Activated CD4-positive, CD25-positive, alpha-beta regulatory T cell treated with anti-CD3 and anti-CD28 coated beads, Interleukin-2, amount 50 U/mL, for 72 hours (primary cell): ENCODE measurements around the gene PRKACA.
"Not testable (repeated sequence)": the region's sequence is repeated elsewhere in the genome, so short reads cannot be mapped to it uniquely, and the experiment has no call there.

Source experiments
- DNase-seq: peaks from one replicate; pipeline ENCODE4 v3.0.0; 2021

Gene PRKACA

DNA sequence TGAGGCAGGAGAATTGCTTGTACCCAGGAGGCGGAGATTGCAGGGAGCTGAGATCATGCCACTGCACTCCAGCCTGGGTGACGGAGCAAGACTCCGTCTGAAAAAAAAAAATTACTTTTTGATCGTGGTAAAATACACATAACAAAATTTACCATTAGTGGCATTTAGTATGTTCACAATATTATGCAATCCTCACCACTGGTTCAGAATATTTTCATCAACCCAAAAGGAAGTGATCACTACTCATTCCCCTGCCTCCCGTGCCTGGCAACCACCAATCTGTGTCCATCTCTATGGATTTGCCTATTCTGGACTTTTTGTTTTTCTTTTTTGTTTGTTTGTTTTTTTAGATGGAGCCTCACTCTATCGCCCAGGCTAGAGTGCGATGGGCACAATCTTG, 54.5 kb downstream of the PRKACA start:
- DNase-seq: no peak

DNA sequence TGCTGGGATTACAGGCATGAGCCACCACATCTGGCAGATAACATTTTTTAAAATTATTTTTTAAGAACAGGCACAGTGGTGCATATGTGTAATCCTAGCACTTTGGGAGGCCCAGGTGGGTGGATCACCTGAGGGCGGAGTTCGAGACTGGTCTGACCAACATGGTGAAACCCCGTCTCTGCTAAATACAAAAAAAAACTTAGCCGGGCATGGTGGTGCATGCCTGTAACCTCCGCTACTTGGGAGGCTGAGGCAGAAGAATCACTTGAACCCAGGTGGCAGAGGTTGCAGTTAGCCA, 55.1 kb downstream of the PRKACA start:
- DNase-seq: no peak

DNA sequence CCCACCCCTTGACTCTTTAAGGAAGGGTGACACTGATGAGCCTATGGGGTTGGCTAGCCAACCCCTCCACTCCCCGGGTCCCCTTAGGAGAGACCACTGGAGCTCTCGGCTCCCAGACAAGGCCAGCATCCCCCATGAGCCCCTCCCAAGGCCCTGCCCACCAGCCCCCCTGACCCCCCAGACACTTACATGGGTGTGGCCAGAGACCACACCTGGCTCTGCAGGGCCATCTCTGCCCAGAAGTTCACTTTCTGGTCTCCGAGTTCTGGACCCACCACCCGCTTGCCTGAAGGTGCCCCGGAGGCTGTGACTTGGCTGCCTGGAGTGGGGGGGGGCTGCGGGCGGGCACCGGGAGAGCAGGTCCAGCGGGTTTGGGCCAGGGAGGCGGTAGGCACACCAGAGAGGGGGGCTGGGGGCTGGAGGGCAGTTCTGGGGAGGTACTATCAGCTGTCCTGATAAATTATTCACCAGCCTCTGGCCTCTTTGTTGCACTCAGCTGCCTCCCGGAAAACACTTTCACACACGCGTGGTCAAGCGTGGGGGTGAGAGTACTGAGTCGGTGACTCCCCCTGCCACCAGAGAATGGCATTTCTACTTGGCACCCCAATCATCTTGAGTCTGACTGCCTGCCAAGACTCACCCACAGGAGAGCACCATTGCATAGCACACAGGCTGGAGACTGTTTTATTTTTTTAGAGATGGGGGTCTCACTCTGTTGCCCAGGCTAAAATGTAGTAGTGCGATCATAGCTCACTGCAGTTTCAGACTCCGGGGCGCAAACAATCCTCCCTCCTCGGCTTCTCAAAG, 55.6 kb downstream of the PRKACA start, which contains the start of gene PALM3:
Gene PALM3, minus strand, starts transcription at position 326 of the 807 bp plus-strand sequence. Its CDS starts 96 bp downstream, at position 230.
- DNase-seq: no peak

DNA sequence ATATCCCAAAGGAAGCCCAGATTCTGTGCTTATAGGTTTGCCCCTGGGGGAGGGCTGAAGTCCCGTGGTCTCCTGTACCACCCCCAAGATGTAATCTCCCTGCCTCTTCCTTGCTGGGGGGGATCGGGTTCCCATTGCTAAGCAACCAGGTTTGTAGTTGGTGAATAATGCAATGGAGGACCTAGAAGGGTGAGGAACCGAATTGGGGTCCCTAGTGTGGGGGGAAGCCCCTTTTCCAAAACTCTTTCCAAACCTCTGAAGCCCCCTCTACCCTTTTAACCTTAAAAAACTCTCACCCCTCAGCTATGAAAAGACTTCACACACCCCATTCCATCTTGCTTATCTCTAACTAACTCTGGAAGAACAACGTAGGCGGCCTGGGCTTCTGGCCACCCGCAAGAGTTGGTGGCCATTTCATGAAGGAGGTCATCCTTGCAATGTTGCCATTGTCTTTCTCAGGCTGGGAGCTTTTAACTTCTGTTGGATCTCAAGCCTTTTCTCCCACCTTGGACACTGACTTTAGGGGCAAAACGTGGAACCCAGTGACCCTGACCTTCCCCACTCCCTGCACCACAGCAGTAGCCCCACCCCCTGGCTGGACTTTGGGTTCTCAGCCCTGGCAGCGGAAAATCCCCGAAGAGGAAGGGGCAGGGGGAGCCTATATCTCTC, 56.3 kb downstream of the PRKACA start:
- no peak for DNase-seq

DNA sequence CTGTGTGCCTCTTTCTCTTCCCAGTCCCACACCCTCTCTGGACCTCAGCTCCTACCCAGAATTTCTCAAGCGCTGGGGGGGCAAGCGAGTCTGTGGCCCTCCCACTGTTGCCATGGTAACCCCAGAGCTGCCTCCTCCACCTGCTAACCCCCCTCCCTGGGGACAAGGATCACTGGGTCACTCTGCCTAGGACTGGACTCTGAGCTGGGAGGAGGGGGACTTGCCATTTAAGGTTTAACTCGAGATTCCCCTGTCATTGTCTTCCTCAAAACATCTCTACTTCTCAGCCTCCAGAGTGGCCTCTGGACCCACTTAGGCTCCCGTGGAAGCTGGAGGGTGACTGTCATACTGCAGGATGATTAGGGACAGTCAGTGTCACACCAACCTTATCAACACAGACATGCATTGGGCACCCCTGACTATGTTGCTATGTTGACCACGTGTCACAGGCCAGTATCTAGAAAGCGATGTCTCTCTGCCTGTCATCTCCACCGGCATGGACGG, 57.9 kb downstream of the PRKACA start:
- no peak for DNase-seq

DNA sequence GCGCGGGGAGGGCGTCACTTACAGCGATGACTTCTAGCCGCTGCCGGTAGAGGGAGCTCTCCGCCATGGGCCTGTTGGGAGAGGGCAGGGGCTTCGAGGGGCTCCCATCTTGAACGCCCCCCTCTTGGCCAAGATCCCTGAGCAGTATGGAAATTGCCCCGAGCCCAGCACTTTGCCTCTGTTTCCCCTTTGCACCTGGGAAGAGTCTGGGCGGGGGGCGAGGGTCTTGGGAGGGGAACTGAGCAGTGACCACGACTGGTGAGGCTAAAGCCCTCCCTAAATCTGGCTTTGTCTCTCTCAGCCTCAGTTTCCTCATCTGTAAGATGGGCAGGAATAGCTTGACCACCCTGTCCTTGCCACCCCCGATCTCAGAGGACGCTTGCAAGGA, 58.5 kb downstream of the PRKACA start:
- DNase-seq: peak; percentile 48

DNA sequence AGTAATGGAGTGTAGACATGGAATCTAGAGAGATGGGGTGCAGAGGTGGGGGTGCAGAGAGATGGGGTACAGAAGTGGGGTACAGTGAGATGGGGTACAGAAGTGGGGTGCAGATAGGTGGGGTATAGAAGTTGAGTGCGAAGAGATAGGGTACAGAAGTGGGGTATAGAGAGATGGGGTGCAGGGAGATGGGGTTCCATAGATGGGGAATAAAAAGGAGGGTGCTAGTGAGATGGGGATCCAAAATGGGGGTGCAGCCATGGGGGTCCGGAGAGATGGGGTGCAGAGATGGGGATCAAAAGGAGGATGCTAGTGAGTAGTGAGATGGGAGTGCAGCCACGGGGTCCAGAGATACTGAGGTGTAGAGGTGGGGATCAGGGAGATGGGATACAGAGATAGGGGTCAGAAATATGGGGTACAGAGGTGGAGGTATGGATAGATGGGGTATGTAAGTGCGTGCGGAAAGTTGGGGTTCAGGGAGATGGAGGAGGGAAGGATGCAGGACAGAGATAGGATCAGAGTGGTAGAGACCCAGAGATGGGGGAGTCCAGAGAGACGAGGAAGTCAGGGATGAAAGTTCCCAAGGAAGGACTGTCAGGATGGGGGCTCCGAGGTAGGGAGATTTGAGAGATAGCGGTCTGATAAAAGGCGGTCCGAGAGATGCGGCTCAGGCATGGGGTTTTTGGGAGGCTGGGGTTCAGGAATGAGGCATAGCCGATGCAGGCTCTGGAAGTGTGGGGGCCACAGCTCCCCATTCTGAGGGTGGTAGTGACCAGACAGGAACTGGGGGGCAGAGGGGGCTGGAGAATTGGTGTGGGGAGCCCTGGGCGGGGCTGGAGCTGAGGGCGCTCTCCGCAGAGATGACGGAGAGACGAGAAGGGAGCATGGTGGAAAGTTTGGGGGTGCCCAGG, 59.1 kb downstream of the PRKACA start:
- DNase-seq: no peak

DNA sequence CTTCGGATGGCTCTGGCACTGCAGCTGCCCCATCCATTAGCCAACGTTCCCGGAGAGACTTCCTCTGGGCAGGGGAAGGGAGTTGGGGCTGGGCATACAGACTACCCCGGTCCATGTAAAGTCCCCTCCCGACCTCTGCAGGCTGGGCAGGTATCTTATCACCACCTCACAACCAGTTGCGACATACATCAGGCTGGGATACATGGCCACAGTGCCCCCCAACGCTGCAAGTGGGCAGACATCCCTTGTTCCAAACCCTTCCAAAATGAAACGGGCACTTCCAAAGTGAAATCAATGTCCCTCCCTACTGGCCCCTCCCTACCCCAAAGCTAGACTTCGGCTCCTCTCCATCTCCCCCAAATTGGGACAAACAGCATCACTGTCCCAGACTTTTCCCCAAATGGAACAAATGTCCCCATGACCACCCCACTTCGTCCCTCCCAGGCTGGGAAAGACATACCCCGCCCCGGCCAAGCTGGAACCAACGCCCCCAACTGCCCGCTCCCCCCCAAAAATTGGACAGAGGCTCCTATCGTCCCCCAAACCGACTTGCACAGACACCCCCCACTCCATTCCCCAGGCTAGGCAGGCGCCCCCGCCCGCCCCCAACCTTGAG, 60.7 kb downstream of the PRKACA start:
- DNase-seq: no peak

DNA sequence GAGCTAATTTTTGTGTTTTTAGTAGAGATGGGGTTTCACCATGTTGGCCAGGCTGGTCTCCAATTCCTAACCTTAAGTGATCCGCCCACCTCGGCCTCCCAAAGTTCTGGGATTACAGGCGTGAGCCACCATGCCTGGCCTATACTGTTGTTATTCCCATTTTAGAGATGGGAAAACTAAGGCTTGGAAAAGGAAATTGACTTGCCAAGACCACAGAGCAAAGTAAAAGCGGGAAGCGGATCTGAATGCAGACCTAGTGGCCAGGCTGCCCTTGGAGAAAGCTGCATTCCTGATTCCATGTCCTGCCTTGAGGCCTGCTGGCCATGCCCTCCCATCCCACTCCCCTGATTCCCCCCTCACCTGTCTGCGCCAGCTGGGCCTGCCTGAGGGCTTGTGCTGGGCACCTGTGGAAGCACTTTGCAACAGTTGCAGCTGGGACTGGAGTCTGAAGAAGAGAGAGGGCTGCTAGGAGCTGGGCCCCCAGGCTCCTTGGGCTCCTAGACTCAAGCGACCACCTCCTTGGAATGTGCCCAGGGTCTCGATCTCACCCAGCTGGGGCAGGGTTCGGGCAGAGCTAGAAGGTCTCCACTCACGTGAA, 61.4 kb downstream of the PRKACA start:
- no peak for DNase-seq

DNA sequence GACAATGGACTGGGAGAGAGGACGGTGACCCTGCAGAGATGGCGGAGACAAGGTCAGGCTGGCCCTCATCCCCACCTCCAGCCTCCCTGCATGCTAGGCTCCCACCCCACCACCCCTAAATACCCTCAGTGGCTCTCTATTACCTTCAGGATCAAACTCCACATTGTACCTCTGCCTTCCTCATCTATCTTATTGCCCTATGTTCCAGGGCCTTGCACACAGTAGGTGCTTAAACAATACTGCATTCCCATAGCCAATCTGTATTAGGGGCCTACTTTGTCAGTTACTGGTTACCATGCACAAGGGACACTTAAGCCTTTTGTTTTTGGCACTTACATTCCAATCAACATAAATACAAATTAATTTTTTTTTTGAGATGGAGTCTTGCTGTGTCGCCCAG, 62.2 kb downstream of the PRKACA start:
- DNase-seq: no peak

DNA sequence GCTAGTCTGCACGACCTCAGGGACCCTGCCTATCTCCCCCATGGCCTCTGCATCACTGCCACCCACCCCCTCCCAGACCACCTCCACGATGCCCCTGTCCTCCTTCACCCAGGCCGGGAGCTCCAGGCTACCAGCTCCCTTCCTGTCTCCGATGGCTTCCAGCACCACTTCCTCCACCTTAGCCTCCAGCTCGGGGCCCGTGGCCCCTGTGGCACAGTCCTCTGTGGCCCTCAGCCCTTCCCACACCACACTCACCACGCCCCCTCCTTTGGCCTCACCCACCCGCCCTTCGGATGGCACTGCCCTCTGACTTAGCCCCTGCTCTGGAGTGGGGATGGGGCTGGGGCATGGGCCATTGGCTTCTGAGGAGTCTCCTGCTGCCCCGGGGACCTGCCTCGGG, 62.8 kb downstream of the PRKACA start:
- no peak for DNase-seq

DNA sequence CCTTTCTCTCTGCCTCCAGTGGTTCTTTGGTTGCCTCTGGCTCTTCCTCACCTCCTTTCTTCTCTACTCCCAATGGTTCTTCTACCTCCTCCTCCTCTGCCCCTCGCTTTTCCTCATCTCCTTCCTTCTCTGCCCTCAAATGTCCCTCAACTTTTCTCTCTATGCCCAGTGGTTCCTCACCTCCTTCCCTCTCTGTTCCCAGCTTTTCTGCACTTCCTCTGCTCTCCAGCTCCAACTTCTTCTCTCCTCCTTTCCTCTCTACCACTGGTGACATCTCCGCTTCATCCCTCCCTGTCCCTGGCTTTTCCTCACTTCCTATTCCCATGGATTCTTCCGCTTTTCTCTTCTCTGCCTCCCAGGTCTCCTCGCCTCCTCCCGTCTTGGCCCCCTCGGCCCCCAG, 63.5 kb downstream of the PRKACA start:
- no peak for DNase-seq

DNA sequence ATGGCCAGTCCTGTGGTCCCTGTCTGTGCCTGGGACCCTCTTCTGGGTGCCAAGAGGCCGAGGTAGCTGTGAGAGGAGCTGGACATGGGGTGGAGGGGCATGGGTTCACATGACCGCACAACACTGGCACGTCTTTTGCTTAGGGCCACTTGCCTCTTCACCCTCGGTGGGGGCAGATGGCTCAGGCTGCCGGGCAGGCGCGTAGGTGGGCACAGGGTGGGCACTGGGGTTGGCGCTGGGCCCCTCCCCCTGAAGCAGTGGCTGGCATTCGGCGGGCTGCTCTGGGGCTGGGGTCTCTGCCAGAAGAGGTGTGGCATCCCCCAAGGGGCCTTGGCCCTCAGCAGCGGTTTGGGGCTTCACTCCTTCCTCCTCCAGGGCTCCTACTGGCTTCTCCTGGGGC, 64.1 kb downstream of the PRKACA start:
- no peak for DNase-seq

DNA sequence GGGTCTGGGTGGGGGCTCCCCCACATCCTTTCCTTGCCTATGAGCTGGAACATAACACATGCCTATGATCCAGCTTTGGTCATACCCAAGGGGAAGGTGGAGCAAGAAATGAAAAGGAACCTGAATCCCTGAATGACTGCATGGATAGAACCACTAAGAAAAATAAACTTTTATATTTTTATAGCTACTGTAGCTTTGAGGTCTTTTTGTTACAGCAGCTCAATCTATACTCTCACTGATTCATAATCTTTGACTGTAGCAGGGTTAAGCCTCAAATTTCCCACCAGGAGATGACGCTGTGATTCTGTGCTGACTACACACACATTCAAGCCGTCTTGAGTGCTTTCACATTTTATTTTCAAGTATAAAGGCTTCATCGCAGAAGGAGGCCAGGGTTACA, 64.5 kb downstream of the PRKACA start:
- DNase-seq: no peak

DNA sequence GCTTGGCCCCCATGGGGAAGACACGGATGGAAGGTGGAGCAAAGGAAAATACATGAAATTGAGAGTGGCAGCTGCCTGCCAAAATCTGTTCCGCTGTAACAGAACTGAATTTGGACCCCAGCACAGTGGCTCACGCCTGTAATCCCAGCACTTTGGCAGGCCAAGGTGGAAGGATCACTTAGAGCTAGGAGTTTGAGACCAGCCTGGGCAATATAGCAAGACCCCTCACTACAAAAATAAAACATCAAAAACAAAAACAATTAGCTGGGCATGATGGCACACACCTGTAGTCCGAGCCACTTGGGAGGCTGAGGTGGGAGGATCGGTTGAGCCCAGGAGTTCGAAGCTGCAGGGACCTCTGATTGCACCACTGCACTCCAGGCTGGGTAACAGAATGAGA, 65.1 kb downstream of the PRKACA start:
- DNase-seq: no peak

DNA sequence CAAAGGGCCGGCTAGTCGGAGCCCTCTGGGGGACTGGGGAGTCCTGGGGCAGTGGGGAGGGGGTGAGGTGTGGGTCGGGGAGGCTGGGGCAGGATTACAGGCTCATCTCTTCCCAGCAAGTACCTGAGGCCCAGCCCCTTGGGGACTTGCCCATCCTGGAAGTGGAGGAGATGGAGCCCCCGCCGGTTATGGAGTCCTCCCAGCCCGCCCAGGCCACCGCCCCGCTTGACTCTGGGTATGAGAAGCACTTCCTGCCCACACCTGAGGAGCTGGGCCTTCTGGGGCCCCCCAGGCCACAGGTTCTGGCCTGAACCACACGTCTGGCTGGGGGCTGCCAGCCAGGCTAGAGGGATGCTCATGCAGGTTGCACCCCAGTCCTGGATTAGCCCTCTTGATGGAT, 65.6 kb downstream of the PRKACA start:
- no peak for DNase-seq

DNA sequence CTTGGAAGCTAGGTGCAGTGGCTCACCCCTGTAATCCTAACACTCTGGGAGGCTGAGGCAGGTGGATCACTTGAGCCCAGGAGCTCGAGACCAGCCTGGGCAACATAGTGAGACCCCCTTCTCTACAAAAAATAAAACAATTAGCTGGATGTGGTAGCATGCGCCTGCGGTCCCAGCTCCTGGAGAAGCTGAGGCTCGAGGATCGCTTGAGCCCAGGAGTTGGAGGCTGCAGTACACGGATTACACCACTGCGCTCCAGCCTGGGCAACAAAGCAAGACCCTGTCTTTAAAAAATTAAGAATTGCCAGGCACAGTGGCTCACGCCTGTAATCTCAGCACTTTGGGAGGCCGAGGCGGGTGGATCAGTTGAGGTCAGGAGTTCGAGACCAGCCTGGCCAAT, 66.6 kb downstream of the PRKACA start:
- not testable (repeated sequence) for DNase-seq

DNA sequence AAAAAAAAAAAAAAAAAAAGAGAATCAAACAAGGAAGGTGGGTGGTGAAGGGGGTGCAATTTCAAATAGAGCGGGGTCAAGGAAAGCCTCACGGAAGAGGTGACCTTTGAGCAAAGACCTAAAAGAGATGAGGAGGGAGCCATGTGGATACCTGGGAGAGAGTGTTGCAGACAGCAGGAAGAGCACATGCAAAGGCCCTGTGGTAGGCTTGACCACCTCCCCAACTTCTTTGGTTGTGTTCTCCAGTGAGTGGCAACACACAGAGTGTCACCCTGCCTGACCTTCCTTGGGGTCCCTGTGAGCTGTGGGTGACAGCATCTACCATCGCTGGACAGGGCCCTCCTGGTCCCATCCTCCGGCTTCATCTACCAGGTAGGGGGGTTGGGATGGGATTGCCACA, 67.0 kb downstream of the PRKACA start:
- DNase-seq: no peak

DNA sequence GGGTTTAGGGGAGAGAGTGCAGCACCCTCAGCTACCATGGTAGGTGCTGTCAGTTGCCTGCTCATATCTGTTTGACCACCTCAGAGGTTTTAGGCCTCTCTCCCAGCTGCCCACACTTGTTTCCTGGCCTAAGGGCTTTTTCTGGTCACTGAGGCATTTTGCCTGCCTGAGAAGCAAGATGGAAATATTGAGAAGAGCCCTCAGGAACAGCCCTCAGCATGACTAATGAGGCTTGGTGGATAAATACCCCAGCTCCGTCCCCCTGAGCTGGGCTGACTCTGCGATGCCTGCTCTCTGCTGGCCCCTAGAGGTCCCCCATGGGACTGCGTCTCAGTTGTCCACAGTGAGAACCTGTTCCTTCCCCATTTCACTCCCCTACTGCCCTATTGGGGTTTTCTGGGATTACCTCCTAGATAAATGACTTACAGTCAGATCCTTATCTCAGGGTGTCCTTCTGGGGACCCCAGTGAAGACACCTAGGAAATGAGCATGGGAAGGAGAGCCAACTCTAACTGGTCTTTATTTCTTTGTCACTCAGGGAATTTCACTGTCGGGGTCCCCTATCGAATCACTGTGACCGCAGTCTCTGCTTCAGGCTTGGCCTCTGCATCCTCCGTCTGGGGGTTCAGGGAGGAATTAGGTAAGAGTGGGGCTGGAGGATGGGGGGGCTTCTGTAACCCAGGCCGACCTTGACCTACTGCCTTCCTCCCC, 69.0 kb downstream of the PRKACA start:
- peak; percentile 85 for DNase-seq

DNA sequence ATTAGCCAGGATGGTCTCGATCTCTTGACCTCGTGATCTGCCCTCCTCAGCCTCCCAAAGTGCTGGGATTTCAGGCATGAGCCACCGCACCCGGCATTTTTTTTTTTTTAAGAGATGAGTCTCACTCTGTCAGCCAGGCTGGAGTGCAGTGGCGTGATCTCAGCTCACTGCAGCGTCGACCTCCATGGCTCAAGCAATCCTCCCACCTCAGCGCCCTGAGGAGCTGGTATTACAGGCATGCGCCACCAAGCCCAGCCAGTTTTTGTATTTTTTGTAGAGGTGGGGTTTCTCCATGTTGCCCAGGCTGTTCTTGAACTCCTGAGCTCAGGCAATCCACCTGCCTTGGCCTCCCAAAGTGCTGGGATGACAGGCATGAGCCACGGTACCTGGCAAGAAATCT, 69.7 kb downstream of the PRKACA start:
- not testable (repeated sequence) for DNase-seq

DNA sequence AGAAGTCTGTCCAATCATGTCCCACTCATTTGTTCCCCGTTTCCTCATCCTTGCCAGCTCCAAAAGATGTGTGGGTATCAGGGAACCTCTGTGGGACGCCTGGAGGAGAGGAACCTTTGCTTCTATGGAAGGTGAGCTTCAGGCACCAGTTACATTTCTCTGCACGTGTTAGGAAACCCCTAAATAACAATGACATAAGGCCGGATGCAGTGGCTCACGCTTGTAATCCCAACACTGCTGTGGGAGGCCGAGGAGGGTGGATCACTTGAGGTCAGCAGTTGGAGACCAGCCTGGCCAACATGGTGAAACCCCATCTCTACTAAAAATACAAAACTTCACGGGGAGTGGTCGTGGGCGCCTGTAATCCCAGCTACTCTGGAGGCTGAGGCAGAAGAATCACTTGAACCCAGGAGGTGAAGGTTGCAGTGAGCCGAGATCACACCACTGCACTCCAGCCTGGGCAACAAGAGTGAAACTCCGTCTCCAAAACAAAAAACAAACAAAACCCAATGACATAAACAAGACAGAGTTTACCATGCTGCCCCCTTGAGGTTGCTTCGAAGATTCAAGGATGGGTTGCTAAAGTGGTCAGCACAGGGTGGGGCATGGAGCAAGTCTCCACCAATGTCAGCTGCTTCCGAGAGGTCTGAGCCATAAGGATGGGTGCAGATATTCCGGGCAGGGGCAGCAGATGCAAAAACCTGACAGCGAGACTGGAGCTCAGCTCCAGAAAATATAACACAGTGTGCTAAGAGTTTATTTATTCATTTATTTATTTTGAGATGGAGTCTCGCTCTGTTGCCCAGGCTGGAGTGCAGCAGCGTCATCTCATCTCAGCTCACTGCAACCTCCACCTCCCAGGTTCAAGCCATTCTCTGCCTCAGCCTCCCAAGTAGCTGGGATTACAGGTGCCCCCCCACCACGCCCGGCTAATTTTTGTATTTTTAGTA, 74.6 kb downstream of the PRKACA start:
- DNase-seq: not testable (repeated sequence)
